K562 (cell line): ENCODE results near the gene GPR148. TPM values are rescaled to one million over a fixed set of nuclear protein-coding genes. Genes with fewer than 3 reads are reported as not detected.
"Not testable (repeated sequence)": the region's sequence is repeated elsewhere in the genome, so short reads cannot be mapped to it uniquely, and the experiment has no call there.

ENCODE experiments used
- ATAC-seq: fragments of 200-7000 bp; cut with Tn5 transposase; 3 replicates; pipeline ENCODE4 v1.9.1; 2020; ENCODE audit warnings: moderate library complexity
- BruUV-seq: library from RNA; stranded (reverse); fragments of 400-500 nt; replicated peaks from 2 replicates; lab custom pipeline; 2021; lab: Mats Ljungman, UMichigan
- CTCF ChIA-PET: fragments of 300-600 bp; formaldehyde crosslinking; extraction: SDS; loops from one replicate; lab custom pipeline; 2021; ENCODE audit warnings: low intra/inter-chr PET ratio; lab: Yijun Ruan, JAX
- POLR2A ChIA-PET: fragments of 300-600, 350-650 bp; sonication (Branson Sonifier 250); formaldehyde crosslinking; extraction: SDS; loops from one replicate; lab custom pipeline; 2021; ENCODE audit warnings: antibody characterized with exemption, inconsistent platforms; lab: Yijun Ruan, JAX
- DNase-seq, 4 experiments: peaks; one replicate each; pipeline versions ENCODE4 v3.0.0 to v3.0.0-alpha.2; 2011 to 2018; ENCODE audit warnings: low spot score in 3 of 4, mixed read lengths in 3 of 4; ENCODE audit errors: extremely low read depth in 1 of 4
- FAIRE-seq: peaks from 2 replicates; lab custom pipeline; 2011; peaks lifted over from hg19 to GRCh38; lab: Jason Lieb, UNC
- H2AFZ ChIP-seq: 2 replicates; pipeline ENCODE4 v1.6.0; 2011; ENCODE audit warnings: low read depth, low read length, control low read depth, inconsistent platforms
- H3K27ac ChIP-seq: fragments of 200-600 bp; 3 replicates; pipeline ENCODE4 v1.8.0; 2011; ENCODE audit warnings: low read depth, mild to moderate bottlenecking, control low read depth, inconsistent platforms, low read length, moderate library complexity, mixed read lengths; ENCODE audit errors: extremely low read depth
- H3K27me3 ChIP-seq, 2 experiments: fragments of 300-600 bp in 1 of 2; 2 replicates in 1 of 2; 3 replicates in 1 of 2; pipeline versions ENCODE4 v1.6.0 to v1.8.0; 2011; ENCODE audit warnings: inconsistent platforms in 2 of 2, low read length in 2 of 2, mild to moderate bottlenecking in 1 of 2, mixed read lengths in 1 of 2, moderate library complexity in 1 of 2; ENCODE audit not compliant: control insufficient read depth in 2 of 2, insufficient read depth in 2 of 2
- H3K36me3 ChIP-seq: fragments of 300-600 bp; 3 replicates; pipeline ENCODE4 v1.8.0; 2011; ENCODE audit warnings: mild to moderate bottlenecking, low read length, inconsistent platforms; ENCODE audit not compliant: control insufficient read depth, insufficient read depth
- H3K4me1 ChIP-seq, 2 experiments: fragments of 200-600 bp in 1 of 2; replicated peaks in 1 of 2; 2 replicates in 1 of 2; 3 replicates in 1 of 2; pipeline versions ENCODE4 v1.5.1 to v1.8.0; 2011; ENCODE audit warnings: inconsistent platforms in 2 of 2, low read length in 2 of 2, mild to moderate bottlenecking in 1 of 2, mixed read lengths in 1 of 2, moderate library complexity in 1 of 2; ENCODE audit not compliant: control insufficient read depth in 2 of 2, insufficient read depth in 2 of 2
- H3K4me2 ChIP-seq: 2 replicates; pipeline ENCODE4 v1.6.1; 2011; ENCODE audit warnings: low read length, control low read depth, inconsistent platforms, mixed read lengths; ENCODE audit not compliant: insufficient read depth
- H3K4me3 ChIP-seq: fragments of 200-600 bp; sonication (generic), shearing (Covaris generic); 2 replicates; pipeline ENCODE4 v1.5.1; 2016; ENCODE audit warnings: control low read depth, inconsistent platforms
- H3K79me2 ChIP-seq: fragments of 200-600 bp; 3 replicates; pipeline ENCODE4 v1.8.0; 2011; ENCODE audit warnings: low read length, inconsistent platforms; ENCODE audit not compliant: control insufficient read depth, insufficient read depth
- H3K9ac ChIP-seq, 2 experiments: 2 replicates each; pipeline versions ENCODE4 v1.6.0 to v1.6.1; 2011; ENCODE audit warnings: low read depth in 2 of 2, low read length in 2 of 2, control low read depth in 1 of 2, inconsistent platforms in 1 of 2, mild to moderate bottlenecking in 1 of 2, mixed read lengths in 1 of 2; ENCODE audit not compliant: insufficient read depth in 1 of 2
- H3K9me1 ChIP-seq: one replicate; pipeline ENCODE4 v1.6.0; 2011; ENCODE audit warnings: inconsistent platforms, mild to moderate bottlenecking, low read length, moderate library complexity; ENCODE audit not compliant: control insufficient read depth, insufficient read depth
- H3K9me3 ChIP-seq: replicated peaks from 2 replicates; pipeline ENCODE4 v1.5.1; 2011; ENCODE audit warnings: low read depth, low read length, inconsistent platforms; ENCODE audit not compliant: control insufficient read depth, insufficient read depth
- H4K20me1 ChIP-seq: replicated peaks from 2 replicates; pipeline ENCODE4 v1.6.1; 2011; ENCODE audit warnings: low read length, inconsistent platforms, mixed read lengths; ENCODE audit not compliant: control insufficient read depth, insufficient read depth
- HCFC1 ChIP-seq: IDR thresholded peaks from 2 replicates; pipeline ENCODE4 v1.6.1; 2012; ENCODE audit warnings: low read depth, low read length, improper control_type of control experiment
- POLR2AphosphoS2 ChIP-seq: IDR thresholded peaks from 2 replicates; pipeline ENCODE4 v1.6.1; 2012; ENCODE audit warnings: low read length, improper control_type of control experiment
- RBBP5 ChIP-seq: fragments of 200-600 bp; sonication (generic); IDR thresholded peaks from 2 replicates; pipeline ENCODE4 v1.6.1; 2012; ENCODE audit warnings: borderline replicate concordance, mild to moderate bottlenecking, low read length, control low read depth, inconsistent platforms; ENCODE audit not compliant: insufficient read depth, poor library complexity, severe bottlenecking
- SMAD4 ChIP-seq: fragments of 250-450 bp; sonication (Bioruptor Pico); conservative IDR thresholded peaks from 2 replicates; pipeline ENCODE4 v1.8.0; 2021; ENCODE audit warnings: inconsistent platforms, mild to moderate bottlenecking, moderate library complexity
- SRSF3 ChIP-seq: fragments of 200-400 bp; formaldehyde crosslinking; IDR thresholded peaks from 2 replicates; pipeline ENCODE4 v1.6.1; 2016; ENCODE audit warnings: mild to moderate bottlenecking, low read length, moderate library complexity; ENCODE audit not compliant: insufficient read depth
- ZNF146 ChIP-seq: IDR thresholded peaks from one replicate; pipeline ENCODE4 v1.6.1; 2018; ENCODE audit warnings: missing compliant biosample characterization; ENCODE audit not compliant: unreplicated experiment
- WGBS: fragments of 100-300 bp; shearing (Covaris generic); methylation state at CpG from one replicate; pipeline ENCODE4 v1.1.6; 2016; ENCODE audit warnings: low coverage, mixed read lengths; ENCODE audit not compliant: insufficient coverage; ENCODE audit errors: missing lambda C conversion rate; 5-methylcytosine and 5-hydroxymethylcytosine counted together
- in situ Hi-C: fragments of 300-500 bp; cut with MboI; formaldehyde crosslinking; loops from 4 replicates; pipeline ENCODE4 v1.15.0; 2018; ENCODE audit warnings: inconsistent platforms, mixed read lengths
- intact Hi-C: fragments of 100-400 bp; cut with micrococcal nuclease; formaldehyde crosslinking; loops from 2 replicates; pipeline ENCODE4 v1.14.2; 2022
- polyA plus RNA-seq, 8 experiments: library from polyadenylated mRNA; depleted of rRNA in 4 of 8; stranded (reverse) in 5 of 8; unstranded in 3 of 8; fragments of >200 nt; fragmentation: Nextera tagmentation in 2 of 8; fragmentation: Illumina TruSeq in 1 of 8; extraction: Ambion mirVana in 2 of 8; extraction: Trizol in 1 of 8; gene quantifications; 2 replicates each; pipeline versions ENCODE4 v1.2.1 to v1.2.3, GENCODE V29; 2011 to 2014; ENCODE audit warnings: inconsistent platforms in 1 of 8, missing spikeins in 1 of 8
- total RNA-seq, 7 experiments: library from RNA; depleted of rRNA in 6 of 7; stranded (reverse); fragments of >200 nt in 6 of 7; fragmentation: Illumina TruSeq in 2 of 7; extraction: Trizol in 2 of 7; gene quantifications; 2 replicates each; pipeline versions ENCODE4 v1.2.1 to v1.2.3, GENCODE V29; 2011 to 2021; ENCODE audit warnings: low replicate concordance in 1 of 7

Gene GPR148
- total and polyA plus RNA-seq, 9 of the 15 experiments (the other 6 are each of a cell fraction or from before 2014, with no cell fraction given), result not detected

DNA sequence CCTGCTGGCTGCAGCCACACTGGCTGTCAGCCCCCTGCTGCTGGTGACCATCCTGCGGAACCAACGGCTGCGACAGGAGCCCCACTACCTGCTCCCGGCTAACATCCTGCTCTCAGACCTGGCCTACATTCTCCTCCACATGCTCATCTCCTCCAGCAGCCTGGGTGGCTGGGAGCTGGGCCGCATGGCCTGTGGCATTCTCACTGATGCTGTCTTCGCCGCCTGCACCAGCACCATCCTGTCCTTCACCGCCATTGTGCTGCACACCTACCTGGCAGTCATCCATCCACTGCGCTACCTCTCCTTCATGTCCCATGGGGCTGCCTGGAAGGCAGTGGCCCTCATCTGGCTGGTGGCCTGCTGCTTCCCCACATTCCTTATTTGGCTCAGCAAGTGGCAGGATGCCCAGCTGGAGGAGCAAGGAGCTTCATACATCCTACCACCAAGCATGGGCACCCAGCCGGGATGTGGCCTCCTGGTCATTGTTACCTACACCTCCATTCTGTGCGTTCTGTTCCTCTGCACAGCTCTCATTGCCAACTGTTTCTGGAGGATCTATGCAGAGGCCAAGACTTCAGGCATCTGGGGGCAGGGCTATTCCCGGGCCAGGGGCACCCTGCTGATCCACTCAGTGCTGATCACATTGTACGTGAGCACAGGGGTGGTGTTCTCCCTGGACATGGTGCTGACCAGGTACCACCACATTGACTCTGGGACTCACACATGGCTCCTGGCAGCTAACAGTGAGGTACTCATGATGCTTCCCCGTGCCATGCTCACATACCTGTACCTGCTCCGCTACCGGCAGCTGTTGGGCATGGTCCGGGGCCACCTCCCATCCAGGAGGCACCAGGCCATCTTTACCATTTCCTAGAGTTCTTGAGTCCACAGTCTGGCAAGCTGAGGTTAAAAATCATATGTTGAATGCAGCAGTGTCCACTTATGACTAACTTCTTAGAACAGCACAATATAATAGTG, 741 bp downstream of the GPR148 start:
- no peaks in the 10 kb centered on the region for H3K79me2 ChIP-seq
- no peak overlapping the region for H3K4me3 ChIP-seq
- intact Hi-C loops (no loop called here), in situ Hi-C loops (no loop called here)
- POLR2A ChIA-PET, result interaction anchor here (1.1 to 1.4 kb wide), 2 partner anchors 8 to 13 kb away, joined by 3 to 4 read pairs; no protein-coding TSS in a partner anchor
- no peak for DNase-seq
- no peak overlapping the region for H3K9ac ChIP-seq
- H3K9me3 ChIP-seq, result no peaks in the 10 kb centered on the region
- H3K9me1 ChIP-seq, result peaks cover 7% of the 10 kb centered on the region
- TF ChIP-seq RBBP5 (no peak), POLR2AphosphoS2 (no peak), SMAD4 (CRISPR knock-in tag) (no peak), HCFC1 (no peak), SRSF3 (no peak), ZNF146 (CRISPR knock-in tag) (no peak)
- no TSS peak for BruUV-seq
- no peak overlapping the region for H3K27ac ChIP-seq
- peaks cover 7 to 23% of the 10 kb centered on the region in 2 experiments for H3K4me1 ChIP-seq
- H3K4me2 ChIP-seq, result no peak overlapping the region
- H3K27me3 ChIP-seq, result peaks cover 11 to 30% of the 10 kb centered on the region in 2 experiments; a peak in 3 of 5 replicates
- 29% methylated on average over 17 of the region's 17 CpGs for WGBS
- H4K20me1 ChIP-seq, result no peaks in the 10 kb centered on the region; the same call in 1 of the 2 replicates
- no peak for FAIRE-seq
- no peaks in the 10 kb centered on the region for H3K36me3 ChIP-seq
- no peak overlapping the region for H2AFZ ChIP-seq
- CTCF ChIA-PET, result no interaction called here
- ATAC-seq, result no peak

DNA sequence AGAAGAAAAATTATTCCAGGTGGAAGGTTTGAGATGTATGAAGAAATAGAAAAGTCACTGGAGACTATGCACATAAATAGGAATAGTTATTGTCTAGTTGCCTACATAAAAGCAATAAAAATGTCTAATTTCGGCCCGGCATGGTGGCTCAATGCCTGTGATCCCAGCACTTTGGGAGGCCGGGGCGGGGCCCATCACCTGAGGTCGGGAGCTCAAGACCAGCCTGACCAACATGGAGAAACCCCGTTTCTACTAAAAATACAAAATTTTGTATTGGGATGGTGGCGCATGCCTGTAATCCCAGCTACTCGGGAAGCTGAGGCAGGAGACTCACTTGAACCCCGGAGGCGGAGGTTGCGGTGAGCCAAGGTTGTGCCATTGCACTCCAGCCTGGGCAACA, 3.4 kb downstream of the GPR148 start:
- H3K9me1 ChIP-seq, H3K36me3 ChIP-seq, H4K20me1 ChIP-seq, H3K79me2 ChIP-seq, H3K27ac ChIP-seq, ATAC-seq, FAIRE-seq, POLR2A ChIA-PET, DNase-seq, H3K9me3 ChIP-seq, intact Hi-C loops, H3K9ac ChIP-seq, in situ Hi-C loops, BruUV-seq, H3K4me3 ChIP-seq, H2AFZ ChIP-seq, CTCF ChIA-PET, H3K4me2 ChIP-seq: not testable (repeated sequence)
- peaks cover 11 to 46% of the 10 kb centered on the region in 2 experiments; a peak in 4 of 5 replicates for H3K27me3 ChIP-seq
- H3K4me1 ChIP-seq, result peaks cover under 1 to 15% of the 10 kb centered on the region in 2 experiments; a peak in 3 of 5 replicates
- WGBS, result 19% methylated on average over 11 of the region's 11 CpGs
